Activated CD8-positive, alpha-beta memory T cell treated with anti-CD3 and anti-CD28 coated beads for 4 hours (primary cell): ENCODE results near the gene CCBE1.

Experiments used
- DNase-seq, 2 donors: peaks; one replicate each; pipeline ENCODE4 v3.0.0-alpha.2; 2020; ENCODE audit warnings: low read depth in 2 of 2

Gene CCBE1

DNA sequence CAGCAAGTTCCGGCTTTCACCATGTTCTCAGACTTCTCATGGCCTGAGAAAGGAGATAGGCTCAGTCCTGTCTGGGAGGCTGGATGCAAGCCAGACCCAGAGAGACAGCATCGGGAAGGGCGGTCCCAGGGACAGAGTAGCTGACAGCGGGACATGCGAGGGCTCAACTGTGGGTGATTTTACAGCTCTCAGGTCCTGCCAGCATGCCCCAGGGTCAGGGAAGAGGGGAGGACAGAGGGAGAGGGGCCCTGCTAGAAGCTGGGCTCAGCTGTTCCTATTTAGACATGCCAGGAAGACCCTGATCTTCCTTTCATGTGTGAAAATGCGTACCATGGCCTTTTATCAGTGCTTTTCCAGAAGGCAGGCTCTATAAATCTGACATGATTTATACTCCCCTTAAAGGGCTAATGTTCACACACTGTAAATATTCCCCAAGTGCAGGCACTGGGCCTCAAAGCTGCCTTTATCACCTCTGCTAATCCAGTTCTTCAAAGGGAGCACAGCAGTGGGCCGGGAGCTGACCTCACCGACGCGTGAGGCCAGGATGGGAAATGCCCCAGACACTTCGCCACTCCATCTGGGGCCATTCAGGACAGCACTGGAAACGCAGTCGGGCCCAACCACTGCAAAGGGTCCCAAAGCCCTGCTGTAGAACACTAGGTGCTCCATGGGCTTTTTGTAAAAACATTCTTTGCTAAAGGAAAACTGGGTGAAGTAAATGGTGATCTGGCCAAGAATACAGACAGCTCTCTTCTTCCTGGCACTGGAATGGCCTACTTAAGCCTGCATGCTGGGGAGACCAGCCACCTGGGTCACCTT lies 242.1 kb downstream of the CCBE1 start:
- DNase-seq: no peak

DNA sequence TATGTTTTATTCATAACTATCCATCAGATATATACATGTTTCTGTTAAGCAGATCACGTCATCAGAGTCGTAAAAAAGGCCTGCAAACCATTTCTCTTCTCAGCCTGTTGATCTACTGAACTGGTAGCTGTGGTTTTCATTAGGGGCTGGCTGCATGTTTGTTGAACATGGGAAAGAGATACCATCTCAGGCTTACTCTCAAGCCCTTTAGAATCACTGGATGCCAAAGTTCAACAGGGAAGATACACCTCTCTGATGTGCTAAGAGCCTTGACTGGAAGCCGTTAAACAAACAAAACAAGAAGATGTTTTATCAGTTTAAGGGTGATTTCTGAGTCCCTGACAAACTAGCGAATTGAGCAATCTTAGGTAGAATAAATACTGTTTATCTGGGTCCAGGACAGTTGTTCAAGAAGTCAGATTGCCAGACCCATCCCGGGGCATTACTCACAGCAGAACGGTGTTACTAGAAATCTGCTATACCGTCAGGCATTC lies 243.7 kb downstream of the CCBE1 start:
- no peak for DNase-seq

DNA sequence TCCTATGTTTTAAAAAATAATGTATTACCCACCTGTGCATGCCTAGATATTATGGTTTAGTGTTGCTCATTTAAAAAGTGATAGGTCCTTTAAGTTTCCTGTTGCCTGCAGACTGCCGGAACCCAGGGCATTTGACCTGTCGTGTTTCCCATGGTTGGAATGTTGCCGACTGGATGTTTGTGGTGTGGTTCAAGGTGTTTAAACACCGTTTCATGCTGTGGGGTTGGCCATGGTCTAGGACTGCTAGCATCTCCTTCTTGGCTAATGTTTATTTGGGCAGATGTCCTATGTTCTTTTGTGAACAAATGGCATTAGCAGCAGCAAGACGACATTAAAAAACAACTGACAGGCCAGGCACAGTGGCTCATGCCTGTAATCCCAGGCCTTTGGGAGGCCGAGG lies 245.3 kb downstream of the CCBE1 start:
- no peak for DNase-seq

DNA sequence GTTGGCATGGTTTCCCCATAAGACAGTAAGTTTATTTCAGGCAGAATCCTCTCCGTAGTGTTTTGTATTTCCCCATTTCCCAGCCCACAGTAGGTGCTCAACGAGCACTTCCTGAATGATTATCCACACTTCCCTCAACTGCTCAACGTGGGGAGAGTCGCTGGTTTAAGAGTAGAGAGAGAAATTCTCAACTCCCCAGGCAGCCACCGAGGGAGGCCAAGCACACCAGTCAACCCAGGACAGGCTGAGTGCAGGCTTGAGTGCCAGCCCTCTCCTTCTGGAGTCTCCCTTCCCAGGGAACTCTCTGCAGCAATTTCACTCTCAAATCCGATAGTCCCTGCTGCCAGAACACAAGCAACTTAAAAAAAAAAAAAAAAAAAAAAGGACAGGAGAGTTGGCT lies 246.2 kb downstream of the CCBE1 start:
- DNase-seq: no peak

DNA sequence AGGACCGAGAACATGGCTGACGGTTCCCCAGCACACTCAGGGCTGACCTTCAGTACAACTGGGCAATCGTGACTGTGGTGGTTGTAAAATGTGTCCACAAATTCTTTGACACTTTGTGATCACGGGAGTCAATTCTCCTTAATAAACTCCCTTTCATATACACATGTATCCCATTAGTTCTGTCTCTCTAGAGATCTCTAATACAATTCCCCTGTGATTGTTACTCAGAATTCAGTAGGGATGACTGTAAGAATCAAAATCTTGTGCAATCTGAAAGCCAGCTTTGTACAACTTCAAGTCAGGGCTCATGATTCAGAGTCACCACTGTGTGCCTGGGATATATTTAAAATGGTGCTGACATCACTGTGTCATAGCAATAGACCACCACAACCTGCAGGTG lies 248.7 kb downstream of the CCBE1 start:
- DNase-seq: no peak

DNA sequence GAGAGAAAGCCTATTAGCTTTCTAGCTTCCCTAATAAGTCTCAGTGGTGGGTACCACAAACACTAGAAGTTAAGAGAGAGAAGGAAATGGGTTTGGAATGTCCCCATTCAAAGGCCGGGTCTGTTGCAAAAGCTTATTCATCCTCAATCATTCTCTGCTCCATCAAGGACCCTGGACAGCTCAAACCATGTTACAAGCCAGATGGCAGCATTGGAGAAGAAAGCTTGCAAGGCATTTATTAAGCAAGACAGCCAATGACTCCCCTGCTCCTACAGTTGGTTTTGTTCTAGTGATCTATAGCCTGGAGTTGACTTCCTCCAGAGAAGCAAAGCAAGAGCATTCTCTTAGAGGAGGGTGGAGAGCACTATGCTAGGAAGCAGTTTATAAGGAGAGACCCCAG lies 251.2 kb downstream of the CCBE1 start:
- DNase-seq: no peak

DNA sequence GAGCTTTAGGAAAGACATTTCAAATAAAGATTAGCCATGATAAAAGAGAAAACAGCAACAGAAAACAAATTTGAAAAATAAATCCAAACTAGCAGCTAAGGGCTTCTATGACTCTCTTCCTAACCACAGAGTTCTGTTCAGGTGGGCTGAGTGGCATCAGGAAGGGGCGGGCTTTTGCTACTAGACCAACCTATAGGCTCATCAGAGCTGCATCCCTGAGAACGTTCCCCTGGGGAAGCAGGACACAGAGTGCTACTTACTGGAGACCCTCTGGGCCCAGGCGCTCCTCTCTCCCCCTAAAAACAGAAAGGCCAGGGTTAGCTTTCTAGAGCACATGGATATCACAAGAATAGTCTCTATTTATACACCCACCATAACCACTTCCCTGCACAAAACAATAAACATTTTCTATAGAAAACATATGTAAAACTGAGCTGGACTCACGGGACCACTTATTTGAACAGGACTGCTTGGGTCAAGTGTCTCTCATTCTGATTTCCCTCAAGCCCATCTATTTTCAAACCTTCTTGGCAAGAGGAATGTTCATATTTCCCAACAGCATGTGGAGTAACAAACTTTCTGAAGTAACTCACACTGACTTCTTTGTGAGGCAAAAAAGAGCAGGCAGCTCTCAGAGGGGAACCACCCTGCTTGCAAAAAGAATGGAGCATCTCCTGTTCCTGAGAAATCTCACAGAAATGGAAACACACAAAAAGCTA lies 259.2 kb downstream of the CCBE1 start:
- no peak for DNase-seq

DNA sequence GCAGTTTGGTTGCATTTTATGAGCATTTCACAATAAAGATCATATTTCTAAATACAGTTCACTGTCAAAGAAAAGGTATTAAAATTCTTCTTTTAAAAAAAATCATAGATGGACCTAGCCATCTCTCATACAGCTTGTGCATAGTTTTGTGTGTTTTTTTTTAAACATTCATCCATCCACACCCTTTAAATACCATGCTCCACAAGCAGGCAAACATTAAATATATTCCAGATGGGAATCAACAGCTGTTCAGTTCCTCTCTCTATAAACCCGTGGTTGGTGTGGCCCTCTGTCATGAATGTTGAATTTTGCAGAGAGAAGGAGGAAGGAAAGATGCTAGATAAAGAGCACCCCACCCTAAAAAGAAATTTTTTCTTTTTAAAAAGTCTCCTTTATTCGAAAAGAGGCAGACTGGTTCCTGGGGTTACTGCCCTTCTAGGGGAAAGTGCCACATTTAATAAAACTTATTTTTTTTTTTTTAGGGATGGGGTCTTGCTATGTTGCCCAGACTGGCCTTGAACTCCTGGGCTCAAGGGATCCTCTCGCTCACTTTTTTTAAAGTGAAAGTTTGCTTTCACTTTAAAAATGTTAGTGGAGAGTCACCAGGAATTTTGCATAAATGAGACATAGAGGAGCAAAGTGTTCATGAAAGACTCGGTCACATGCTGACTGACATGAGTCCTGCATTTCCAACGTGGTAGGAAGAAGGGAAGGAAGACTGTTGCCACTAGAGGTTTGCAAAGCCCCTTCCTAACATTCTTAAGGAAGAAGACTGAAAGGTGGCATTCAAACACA lies 264.2 kb downstream of the CCBE1 start:
- no peak for DNase-seq

DNA sequence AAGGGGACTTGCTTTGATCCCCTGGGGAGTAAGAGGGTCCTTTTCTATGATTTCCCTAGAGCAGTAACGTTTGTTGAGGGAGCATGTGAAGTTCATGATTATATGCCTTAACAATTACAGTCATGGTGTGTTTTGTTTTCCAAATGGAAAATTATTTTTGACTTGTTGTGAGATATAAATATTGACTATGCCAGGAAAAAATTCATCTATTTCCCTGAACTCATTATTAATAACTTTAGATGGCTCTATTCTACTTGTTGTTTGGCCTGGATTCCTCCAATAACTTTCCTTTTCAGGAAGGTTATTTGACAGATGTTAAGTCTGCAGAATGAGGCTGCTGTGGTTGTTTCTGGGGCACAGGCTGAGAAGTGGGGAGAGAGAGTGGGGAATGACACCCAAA lies 266.1 kb downstream of the CCBE1 start:
- DNase-seq: no peak

DNA sequence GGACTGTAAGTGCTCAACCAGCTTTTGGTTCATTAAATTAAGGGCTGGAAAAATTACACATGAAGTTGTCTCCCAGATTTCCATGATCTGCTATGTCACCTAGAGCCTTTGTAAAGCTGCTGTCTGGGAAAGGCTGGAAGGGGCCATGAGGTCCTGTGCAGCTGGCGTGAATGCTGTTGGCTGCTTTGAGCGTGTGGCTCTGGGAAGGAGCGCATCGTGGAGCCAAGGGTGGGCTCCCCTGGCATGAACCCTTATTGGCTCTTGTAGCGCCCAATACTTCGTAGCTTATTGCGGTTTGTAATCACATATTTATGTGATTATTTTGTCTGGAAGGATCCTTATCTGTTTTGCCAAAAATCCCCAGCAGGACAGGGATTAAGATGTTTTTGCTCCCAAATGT lies 267.6 kb downstream of the CCBE1 start:
- no peak for DNase-seq

DNA sequence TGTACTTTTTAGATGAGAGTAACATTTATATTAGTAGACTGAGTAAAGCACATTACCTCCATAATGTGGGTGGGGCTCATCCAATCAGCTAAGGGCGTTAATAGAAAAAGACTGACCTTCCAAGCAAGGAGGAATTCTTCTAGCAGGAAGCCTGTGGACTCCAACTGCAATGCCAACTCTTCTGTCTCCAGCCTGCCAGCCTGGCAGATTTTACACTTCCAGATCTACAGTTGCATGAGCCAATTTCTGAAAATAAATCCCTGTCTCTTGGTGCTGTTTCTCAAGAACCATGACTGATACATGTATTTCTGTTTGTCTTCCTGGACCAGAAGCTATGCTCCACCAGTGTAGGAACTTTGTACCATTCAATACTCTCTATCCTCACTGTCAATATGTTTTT lies 269.2 kb downstream of the CCBE1 start:
- DNase-seq: no peak

DNA sequence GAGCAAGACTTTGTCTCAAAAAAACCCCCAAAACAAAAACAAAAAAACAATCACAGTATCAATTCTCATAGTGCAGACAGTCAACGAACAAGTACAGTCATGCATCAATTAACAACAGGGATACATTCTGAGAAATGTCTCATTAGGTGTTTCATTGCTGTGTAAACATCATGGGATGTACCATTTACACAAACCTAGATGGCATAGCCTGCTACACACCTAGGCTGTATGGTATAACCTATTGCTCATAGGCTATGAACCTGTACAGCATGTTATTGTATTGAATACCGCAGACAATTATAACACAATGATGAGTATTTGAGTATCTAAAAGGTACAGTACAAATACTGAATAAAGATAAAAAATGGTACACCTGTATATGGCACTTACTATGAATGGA lies 270.4 kb downstream of the CCBE1 start:
- DNase-seq: no peak

DNA sequence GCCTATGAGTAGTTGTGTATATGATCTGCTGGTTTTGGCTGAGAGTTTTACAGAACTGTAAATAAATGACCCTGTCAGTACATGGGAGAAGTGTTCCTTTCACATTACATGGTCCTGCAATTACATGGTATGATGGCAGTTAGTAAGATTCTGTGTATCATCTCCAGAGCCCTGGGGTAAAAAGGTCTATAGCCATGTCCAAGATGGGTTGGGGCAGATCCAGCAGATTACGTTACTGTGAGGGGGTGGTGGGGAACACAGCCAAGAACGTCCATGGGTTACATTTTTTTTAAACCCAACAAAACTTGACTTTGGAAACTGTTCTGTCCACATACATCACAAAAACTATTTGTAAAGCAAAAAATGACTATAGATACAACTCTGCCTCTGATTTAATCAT lies 274.0 kb downstream of the CCBE1 start:
- DNase-seq: no peak

DNA sequence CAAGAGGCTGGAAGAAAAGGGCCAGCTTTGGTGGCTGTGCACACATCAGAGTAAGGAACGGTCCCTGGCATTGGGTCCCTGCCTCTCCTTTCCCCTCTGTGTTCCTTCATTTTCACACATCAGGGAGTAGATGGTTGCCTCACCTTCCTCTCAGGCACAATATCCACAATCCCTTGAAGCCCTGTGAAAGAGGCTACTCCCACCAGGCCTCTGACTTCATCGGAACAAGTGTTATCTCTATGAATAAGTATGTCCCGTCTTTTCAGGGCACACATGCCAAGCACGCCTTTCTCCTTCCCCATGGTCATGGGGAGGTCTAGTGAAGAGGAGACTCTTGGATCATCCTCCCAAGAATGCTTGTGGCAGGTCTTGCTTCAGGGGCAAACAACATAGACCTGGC lies 277.0 kb downstream of the CCBE1 start:
- DNase-seq: no peak

DNA sequence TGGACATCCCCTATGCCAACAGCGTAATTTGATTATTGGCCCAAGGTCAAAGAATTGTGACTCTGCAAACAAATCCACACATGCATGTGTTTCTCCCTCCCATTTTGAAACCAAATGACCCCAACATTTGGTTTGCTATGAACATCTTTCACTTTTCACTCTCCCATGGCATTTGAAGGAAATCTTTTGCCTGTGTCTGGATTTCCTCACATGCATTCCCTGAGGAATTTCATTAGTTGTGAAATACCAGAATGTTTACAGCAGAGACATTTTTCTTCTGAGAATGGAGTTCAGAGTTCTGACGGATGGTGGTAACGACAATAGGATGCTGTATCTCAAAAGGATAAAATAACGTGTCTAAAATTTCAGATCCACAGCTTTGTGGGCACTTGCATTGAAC lies 277.8 kb downstream of the CCBE1 start:
- no peak for DNase-seq

DNA sequence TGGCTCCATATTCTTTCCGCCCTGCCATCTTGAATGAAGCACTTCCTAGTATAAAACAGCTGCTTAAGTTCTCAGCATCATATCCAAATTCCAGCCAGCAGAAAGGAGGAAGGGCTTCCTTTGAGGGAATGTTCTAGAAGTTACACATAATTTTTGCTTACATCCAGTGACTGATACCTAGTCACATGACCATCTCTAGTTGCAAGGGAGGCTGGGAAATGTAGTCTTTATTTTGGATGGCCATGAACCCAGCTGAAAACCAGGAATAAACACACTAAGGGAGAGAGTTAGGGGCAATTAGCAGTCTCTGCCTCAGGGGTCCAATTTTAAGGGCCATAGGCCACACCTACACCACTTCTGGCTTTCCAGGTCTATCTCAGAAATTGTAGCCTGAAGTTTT lies 280.4 kb downstream of the CCBE1 start:
- no peak for DNase-seq

DNA sequence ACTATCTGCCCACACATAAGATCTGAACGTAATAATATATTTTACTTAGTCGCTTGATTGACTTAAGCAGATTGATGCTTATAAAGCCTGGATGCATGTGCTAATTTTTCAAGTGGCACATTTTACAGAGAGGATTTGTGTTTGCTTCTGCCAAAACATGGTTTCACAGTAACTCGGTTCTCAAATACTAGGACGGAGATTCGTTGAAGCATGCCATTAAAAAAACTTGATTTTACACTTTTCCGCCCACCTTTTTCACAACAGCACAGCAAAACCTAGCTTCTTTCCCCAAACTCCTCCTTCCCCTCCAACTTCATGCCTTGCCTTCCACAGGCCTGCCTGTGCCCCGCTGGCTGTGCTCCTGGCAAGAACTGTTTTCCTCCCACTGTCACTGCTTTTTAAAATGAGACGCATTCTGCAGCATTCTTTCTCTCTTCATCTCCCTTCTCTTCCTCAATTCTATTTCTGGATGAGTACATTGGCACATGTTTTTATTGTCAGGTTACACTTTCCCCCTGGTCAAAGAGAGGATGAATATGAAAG lies 283.0 kb downstream of the CCBE1 start:
- DNase-seq: no peak

DNA sequence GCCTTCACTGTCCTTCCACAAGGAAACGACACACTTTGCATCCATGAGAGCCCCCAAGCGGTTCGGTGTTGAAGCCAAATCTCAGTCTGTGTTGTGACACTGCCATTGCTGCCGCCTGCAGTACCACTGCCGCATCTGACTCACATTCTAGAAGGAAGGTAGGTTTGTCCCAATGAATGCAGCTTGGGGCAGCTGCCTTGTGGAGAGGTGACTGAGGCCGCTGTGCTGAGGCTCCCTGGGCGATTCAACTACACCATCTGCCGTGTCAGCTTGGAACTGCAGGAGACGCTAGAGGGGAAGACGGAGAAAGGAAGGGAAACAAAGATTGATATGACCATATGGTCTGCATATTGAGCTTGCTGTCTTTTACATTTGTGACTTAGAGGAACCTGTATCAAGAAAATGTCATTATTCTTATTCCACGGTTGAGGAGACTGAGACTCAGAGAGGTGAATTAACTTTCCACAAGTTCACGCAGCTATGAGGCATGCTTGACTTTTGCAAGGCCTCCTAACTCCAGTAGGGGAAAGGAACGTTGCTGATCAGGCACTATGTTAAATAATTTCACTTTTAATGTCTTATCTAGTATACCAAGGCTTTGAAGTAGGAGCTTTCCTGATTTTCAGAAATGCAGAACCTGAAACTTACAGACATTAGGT lies 294.7 kb downstream of the CCBE1 start:
- peak; percentile 26 to 28 for DNase-seq

DNA sequence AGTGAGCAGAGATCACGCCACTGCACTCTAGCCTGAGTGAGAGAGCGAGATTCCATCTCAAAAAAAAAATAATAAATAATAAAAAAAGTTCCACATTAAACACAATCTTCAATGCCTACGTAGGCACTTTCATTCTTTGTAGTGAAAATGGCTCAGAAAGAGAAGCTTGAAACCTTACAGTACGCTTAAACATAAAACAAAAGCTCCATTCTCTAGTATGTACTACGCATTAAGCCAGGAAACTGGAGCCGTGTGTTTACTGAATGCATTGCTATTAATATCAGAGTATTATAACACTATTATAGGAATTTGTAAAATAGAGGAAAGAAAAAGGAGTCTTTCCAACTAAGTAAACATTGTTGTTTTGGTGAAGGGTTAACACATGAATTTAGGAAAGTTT lies 296.8 kb downstream of the CCBE1 start:
- DNase-seq: no peak

DNA sequence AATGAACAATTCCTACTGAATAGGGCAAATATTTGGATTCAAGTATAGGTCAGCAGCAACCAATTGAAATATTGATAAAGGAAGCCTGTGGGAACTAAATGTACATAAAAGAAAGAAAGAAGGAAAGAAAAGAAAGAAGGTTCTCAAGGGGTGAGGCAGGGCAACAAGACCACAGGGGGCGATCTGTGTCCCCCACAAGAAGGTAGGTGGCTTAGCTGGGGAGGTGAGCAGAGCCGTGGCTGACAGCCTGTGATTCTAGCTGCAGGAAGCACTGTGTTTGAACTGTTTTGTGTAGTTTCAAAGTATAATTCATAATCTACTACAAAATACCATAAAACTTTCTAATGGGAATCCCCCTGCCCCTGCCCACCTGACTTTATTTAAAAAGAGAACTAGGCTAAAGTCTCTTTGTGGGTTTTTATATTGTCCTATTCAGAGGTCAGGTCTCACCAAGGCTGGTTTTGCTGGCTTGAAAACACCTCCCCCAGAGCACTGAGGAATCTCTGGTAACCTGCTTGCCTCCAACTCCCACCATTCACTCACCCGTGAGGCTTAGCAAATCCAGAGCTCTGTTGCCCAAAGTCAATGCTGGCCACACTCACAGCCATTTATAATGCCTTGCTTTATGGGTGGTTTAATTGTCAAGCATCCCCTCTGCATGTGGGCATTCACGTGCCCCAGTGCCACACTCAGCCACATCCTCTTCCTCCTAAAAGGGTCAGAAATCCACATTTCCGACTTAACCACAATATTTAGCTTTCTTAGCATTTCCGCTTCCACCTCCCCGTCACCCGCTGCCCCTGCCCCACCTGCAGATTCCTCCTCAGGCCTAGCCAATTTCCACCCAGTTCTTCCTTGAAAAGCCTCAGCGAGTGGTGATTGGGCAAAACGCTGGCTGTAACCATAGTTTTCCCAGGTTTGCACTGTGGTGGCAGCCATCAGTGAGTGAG lies 301.7 kb downstream of the CCBE1 start:
- DNase-seq: no peak

DNA sequence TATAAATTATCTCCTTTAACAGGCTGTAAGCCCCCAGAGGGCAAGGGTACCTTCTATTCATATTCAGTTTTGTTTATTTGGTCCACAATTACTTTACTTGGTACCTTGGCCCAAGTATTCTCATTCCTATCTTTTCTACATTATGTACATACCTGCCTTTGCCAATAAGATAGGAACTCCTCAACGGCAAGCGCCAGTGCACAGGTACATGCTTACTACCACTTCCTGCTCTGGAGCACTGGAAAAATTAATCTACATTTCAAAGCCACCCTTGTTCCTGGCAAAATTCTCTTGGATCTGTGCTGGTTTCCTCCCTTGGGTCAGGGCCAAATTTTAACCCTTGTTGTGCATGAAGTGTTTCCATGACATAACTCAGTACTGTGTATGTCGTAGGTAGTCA lies 303.8 kb downstream of the CCBE1 start:
- DNase-seq: no peak
